PFSK-1 (cell line): ENCODE results near the gene KCNH8. TPM values are rescaled to one million over a fixed set of nuclear protein-coding genes. Genes with fewer than 3 reads are reported as not detected.

Source experiments
- FOXP2 ChIP-seq: optimal IDR thresholded peaks from 2 replicates; pipeline ENCODE3; 2011; ENCODE audit warnings: borderline replicate concordance, control low read depth, inconsistent platforms; ENCODE audit not compliant: insufficient read depth; ENCODE audit errors: extremely low read length, extremely low read depth
- POLR2AphosphoS5 ChIP-seq: IDR thresholded peaks from 2 replicates; pipeline ENCODE4 v1.6.1; 2012; ENCODE audit warnings: low read depth, mild to moderate bottlenecking, control low read depth, low read length, moderate library complexity
- SIN3A ChIP-seq: IDR thresholded peaks from 2 replicates; pipeline ENCODE4 v1.6.1; 2012; ENCODE audit warnings: mild to moderate bottlenecking, low read length, moderate library complexity, borderline replicate concordance; ENCODE audit not compliant: insufficient read depth
- TAF1 ChIP-seq: IDR thresholded peaks from 2 replicates; pipeline ENCODE4 v1.6.1; 2012; ENCODE audit warnings: low read length, control low read depth, borderline replicate concordance; ENCODE audit not compliant: insufficient read depth
- polyA plus RNA-seq: library from polyadenylated mRNA; unstranded; fragments of >200 nt; gene quantifications from one replicate; pipeline ENCODE4 v1.2.1, GENCODE V29; 2012; ENCODE audit warnings: low read depth, missing spikeins; ENCODE audit not compliant: insufficient read length
- TF ChIP-seq, protein P1 (sequence below), 2 experiments: IDR thresholded peaks; 2 replicates each; pipeline versions ENCODE4 v1.6.1 to v1.8.0; 2011 to 2012; ENCODE audit warnings: low read depth in 2 of 2, low read length in 2 of 2, control low read depth in 1 of 2, inconsistent platforms in 1 of 2, mild to moderate bottlenecking in 1 of 2, moderate library complexity in 1 of 2; ENCODE audit not compliant: insufficient read depth in 1 of 2

The KCNH8 gene
- not detected for polyA plus RNA-seq

DNA sequence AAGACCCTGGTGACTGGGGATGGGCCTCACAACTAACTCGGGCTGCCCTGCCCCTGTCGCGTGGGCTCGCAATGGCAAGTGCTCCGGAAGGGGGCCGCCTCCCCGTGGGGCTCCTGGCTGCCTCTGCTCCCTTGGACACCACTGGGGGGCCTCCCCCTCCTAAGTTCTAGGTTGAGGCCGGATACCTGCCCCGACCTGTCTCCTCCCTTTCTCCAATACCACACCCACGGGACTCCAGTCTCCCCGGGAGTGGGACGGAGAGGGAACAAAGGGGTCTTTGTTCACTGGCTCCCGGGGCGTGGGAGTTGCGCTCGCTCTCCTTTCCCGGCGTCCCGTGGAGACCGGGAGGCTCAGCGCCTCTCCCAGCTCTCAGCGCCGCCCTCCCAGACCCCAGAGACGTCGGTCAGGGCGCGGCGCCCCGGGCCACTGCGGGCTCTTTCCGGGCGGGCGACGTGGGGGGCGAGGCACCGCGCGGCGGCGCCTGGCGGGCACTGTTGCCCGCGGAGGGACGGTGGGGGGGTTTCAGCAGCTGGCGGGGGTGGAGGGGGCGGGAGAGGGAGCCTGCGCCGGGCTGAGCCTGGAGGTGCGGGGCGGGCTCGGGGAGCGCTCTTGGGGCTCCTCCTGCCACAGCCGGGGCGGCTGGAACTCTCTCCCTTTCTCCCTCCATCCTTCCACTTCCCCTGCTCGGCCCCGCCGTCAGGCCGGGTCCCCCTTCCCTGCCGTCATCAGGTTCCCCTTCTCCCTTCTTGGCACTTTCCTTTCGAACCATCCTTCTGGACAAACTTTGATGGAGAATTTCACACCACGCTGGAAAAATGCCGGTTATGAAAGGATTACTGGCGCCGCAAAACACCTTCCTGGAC is at the start of gene KCNH8:
Gene KCNH8, plus strand, starts transcription at position 606 of the 863 bp plus-strand sequence. Its CDS starts 210 bp downstream, at position 816.
- TF ChIP-seq, protein P1, sequence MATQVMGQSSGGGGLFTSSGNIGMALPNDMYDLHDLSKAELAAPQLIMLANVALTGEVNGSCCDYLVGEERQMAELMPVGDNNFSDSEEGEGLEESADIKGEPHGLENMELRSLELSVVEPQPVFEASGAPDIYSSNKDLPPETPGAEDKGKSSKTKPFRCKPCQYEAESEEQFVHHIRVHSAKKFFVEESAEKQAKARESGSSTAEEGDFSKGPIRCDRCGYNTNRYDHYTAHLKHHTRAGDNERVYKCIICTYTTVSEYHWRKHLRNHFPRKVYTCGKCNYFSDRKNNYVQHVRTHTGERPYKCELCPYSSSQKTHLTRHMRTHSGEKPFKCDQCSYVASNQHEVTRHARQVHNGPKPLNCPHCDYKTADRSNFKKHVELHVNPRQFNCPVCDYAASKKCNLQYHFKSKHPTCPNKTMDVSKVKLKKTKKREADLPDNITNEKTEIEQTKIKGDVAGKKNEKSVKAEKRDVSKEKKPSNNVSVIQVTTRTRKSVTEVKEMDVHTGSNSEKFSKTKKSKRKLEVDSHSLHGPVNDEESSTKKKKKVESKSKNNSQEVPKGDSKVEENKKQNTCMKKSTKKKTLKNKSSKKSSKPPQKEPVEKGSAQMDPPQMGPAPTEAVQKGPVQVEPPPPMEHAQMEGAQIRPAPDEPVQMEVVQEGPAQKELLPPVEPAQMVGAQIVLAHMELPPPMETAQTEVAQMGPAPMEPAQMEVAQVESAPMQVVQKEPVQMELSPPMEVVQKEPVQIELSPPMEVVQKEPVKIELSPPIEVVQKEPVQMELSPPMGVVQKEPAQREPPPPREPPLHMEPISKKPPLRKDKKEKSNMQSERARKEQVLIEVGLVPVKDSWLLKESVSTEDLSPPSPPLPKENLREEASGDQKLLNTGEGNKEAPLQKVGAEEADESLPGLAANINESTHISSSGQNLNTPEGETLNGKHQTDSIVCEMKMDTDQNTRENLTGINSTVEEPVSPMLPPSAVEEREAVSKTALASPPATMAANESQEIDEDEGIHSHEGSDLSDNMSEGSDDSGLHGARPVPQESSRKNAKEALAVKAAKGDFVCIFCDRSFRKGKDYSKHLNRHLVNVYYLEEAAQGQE (IDR thresholded peaks at IDR 0.05; ENCODE audit: insufficient read depth in 1 of 2, low read depth in 2 of 2, low read length in 2 of 2) = 0 out of 4 replicates have a peak, but pooled peaks of 1 of the 2 experiments have one; percentile 34
- TF ChIP-seq SIN3A = no peak

DNA sequence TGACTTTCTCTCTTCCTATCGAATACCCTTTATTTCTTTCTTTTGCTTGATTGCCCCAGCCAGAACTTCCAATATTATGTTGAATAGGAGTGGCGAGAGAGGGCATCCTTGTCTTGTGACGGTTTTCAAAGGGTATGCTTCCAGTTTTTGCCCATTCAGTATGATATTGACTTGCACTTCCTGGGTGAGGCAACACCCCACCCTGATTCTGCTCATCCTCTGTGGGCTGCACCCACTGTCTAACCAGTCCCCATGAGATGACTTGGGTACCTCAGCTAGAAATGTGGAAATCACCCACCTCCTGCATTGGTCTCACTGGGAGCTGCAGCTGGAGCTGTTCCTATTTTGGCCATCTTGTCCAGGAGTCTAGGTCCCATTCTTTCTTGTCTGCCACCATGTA is 44.8 kb upstream of the KCNH8 start:
- TF ChIP-seq FOXP2 = no peak
- no peak for TF ChIP-seq POLR2AphosphoS5
- TF ChIP-seq, protein P1 (IDR thresholded peaks at IDR 0.05; ENCODE audit: insufficient read depth in 1 of 2, low read depth in 2 of 2, low read length in 2 of 2) = no peak
- TF ChIP-seq SIN3A = no peak
- TF ChIP-seq TAF1 = no peak

DNA sequence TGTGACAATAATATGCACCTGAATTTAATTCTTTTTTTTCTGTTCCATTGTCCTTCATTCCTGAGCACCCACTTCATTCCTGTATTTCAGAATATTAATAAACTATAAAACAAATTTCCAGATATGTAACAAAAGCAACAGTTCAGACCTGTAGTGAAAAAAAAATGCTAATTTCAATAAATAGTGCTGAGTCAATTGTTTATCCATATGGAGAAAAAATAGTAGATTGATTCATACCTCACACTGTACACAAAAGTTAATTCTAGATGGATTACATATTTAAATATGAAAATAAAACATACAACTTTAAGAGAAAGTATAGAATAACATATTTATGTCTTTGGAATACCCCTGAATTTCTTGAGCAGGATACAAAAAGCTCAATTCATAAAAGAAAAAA is 43.9 kb upstream of the KCNH8 start:
- TF ChIP-seq FOXP2 (no peak), TAF1 (no peak), SIN3A (no peak), POLR2AphosphoS5 (no peak)
- TF ChIP-seq, protein P1 (IDR thresholded peaks at IDR 0.05; ENCODE audit: insufficient read depth in 1 of 2, low read depth in 2 of 2, low read length in 2 of 2) = no peak

DNA sequence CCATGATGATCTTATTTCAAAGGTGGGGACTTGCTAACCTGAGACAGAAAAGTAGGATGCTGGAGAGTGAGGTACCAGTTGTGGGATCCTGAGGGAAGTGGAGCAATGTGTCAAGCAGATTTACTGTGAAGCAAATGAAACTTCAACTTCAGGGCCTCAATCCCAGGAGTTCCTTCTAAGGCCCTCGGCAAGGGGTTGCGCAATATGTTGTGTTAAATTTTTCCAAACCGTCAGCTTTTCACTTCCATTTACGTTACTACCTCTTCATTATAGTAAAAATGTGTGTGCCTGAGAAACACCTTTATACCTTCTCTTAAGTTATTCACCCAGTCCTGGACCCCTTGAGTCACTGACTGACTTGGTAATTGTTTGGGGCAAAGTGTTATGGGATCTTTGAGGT is 42.5 kb upstream of the KCNH8 start:
- TF ChIP-seq TAF1 = no peak
- TF ChIP-seq POLR2AphosphoS5 = no peak
- TF ChIP-seq, protein P1 (IDR thresholded peaks at IDR 0.05; ENCODE audit: insufficient read depth in 1 of 2, low read depth in 2 of 2, low read length in 2 of 2) = no peak

DNA sequence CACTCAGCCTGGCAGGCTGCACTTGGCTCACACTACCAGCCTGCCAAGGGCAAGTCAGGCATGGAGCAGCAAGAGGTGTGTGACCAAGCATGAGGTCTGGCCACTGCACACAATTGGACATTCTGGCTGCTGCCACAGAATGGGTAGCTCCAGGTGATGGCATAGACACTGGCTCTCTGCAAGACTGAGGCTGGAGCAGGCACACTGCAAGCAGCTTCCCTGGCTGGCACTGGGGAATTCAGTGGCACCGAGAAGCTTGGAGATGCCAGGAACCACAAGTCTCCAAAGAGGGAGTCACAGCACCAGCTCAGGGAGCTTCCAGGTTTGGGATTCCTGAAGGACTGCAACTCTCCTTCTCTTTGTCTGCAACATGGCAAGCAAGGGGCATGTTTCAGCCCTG is 42.0 kb upstream of the KCNH8 start:
- TF ChIP-seq, protein P1 (IDR thresholded peaks at IDR 0.05; ENCODE audit: insufficient read depth in 1 of 2, low read depth in 2 of 2, low read length in 2 of 2) = no peak
- TF ChIP-seq FOXP2 (no peak), SIN3A (no peak), TAF1 (no peak), POLR2AphosphoS5 (no peak)
